OCI-LY7 (cell line): ENCODE measurements around the gene DIPK1B. TPM values are rescaled to one million over a fixed set of nuclear protein-coding genes. Genes with fewer than 3 reads are reported as not detected.

ENCODE experiments used
- BruUV-seq: library from RNA; stranded (reverse); fragments of 400-500 nt; replicated peaks from 2 replicates; lab custom pipeline; 2021; lab: Mats Ljungman, UMichigan
- CTCF ChIA-PET: fragments of 300-600 bp; sonication (Branson Sonifier 250); formaldehyde crosslinking; loops from one replicate; lab custom pipeline; 2022; ENCODE audit warnings: antibody characterized with exemption; ENCODE audit not compliant: unreplicated experiment; lab: Charles Lee
- POLR2A ChIA-PET: fragments of 300-600 bp; sonication (Branson Sonifier 250); formaldehyde crosslinking; loops from one replicate; lab custom pipeline; 2022; ENCODE audit warnings: antibody characterized with exemption; lab: Charles Lee
- DNase-seq: peaks from one replicate; pipeline ENCODE4 v3.0.0-alpha.2; 2015; ENCODE audit warnings: low spot score
- H2AFZ ChIP-seq: fragments of 200-600 bp; sonication (generic), shearing (Covaris generic); 2 replicates; pipeline ENCODE4 v1.6.1; 2014; ENCODE audit warnings: mild to moderate bottlenecking, antibody characterized with exemption, low read length, moderate library complexity
- H3K27ac ChIP-seq: fragments of 200-600 bp; sonication (generic); 2 replicates; pipeline ENCODE4 v1.5.1; 2014; ENCODE audit warnings: mixed run types, low read depth, mild to moderate bottlenecking, moderate library complexity, low read length, inconsistent platforms; ENCODE audit not compliant: poor library complexity, severe bottlenecking
- H3K36me3 ChIP-seq: fragments of 200-600 bp; sonication (generic); 2 replicates; pipeline ENCODE4 v1.6.1; 2014; ENCODE audit warnings: mild to moderate bottlenecking, antibody characterized with exemption, low read length, moderate library complexity, mixed read lengths; ENCODE audit not compliant: insufficient read depth
- H3K4me1 ChIP-seq: fragments of 200-600 bp; sonication (generic); 2 replicates; pipeline ENCODE4 v1.5.1; 2014; ENCODE audit warnings: mild to moderate bottlenecking, low read length; ENCODE audit not compliant: insufficient read depth, poor library complexity, severe bottlenecking
- H3K4me2 ChIP-seq: fragments of 200-600 bp; sonication (generic); 2 replicates; pipeline ENCODE4 v1.6.1; 2014; ENCODE audit warnings: mild to moderate bottlenecking, low read length
- H3K4me3 ChIP-seq: fragments of 200-600 bp; sonication (generic); 2 replicates; pipeline ENCODE4 v1.5.1; 2014; ENCODE audit warnings: mild to moderate bottlenecking, low read depth, low read length; ENCODE audit not compliant: poor library complexity, severe bottlenecking
- H3K79me2 ChIP-seq: fragments of 200-600 bp; sonication (generic); 2 replicates; pipeline ENCODE4 v1.6.1; 2016; ENCODE audit warnings: low read depth, mild to moderate bottlenecking, low read length, moderate library complexity, mixed read lengths; ENCODE audit not compliant: insufficient read depth
- H3K9me2 ChIP-seq: fragments of 200-600 bp; sonication (generic); 2 replicates; pipeline ENCODE4 v1.6.1; 2016; ENCODE audit warnings: mild to moderate bottlenecking, low read length, mixed read lengths; ENCODE audit not compliant: insufficient read depth
- H3K9me3 ChIP-seq: fragments of 200-600 bp; sonication (generic); 2 replicates; pipeline ENCODE4 v1.6.1; 2014; ENCODE audit warnings: mild to moderate bottlenecking, mixed run types, low read length, mixed read lengths
- H4K20me1 ChIP-seq: fragments of 200-600 bp; sonication (generic); 2 replicates; pipeline ENCODE4 v1.6.1; 2014; ENCODE audit warnings: mild to moderate bottlenecking, antibody characterized with exemption, low read length, moderate library complexity, mixed read lengths; ENCODE audit not compliant: insufficient read depth
- EZH2phosphoT487 ChIP-seq: fragments of 200-600 bp; sonication (generic); IDR thresholded peaks from 2 replicates; pipeline ENCODE4 v1.6.1; 2018; ENCODE audit warnings: low read depth, borderline replicate concordance, mild to moderate bottlenecking, mixed run types, antibody characterized with exemption, low read length, moderate library complexity, mixed read lengths
- intact Hi-C: fragments of 100-400 bp; cut with micrococcal nuclease; formaldehyde crosslinking; loops from one replicate; pipeline ENCODE4 v1.10.0; 2022; ENCODE audit not compliant: unreplicated experiment
- total RNA-seq, 2 experiments: library from RNA; depleted of rRNA in 1 of 2; stranded (reverse); fragments of >200 nt in 1 of 2; shearing (Covaris generic) in 1 of 2; gene quantifications; 2 replicates each; pipeline ENCODE4 v1.2.3, GENCODE V29; 2014 to 2022
- TF ChIP-seq, protein P1 (sequence below): fragments of 200-600 bp; sonication (generic); conservative IDR thresholded peaks from 2 replicates; pipeline ENCODE4 v1.5.1; 2014; ENCODE audit warnings: mild to moderate bottlenecking, antibody characterized with exemption, low read length, moderate library complexity, mixed read lengths

Gene DIPK1B
- total RNA-seq, 2 experiments from 2014 or later, result 0.30 to 13.3 TPM

DNA sequence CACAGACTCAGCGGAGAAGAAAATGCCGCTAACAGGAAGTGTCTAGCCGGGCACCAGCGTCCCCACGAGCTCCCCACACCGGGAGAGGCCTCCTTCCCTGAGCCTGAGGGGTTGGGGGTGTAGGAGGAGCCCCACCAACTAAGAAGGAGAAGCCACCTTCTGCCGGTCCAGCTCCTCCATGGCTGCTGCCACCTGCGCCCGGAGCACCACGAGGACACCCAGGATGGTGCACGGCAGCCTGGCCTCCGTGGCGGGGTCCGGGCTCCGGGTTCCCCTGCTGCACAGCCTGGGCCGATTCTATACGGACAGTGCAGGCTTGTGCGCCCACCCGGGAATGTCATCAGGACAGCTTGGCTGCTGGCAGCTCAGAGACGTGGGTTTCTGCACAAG, 45.4 kb downstream of the DIPK1B start:
- no peaks in the 10 kb centered on the region for H3K79me2 ChIP-seq
- BruUV-seq, result no TSS peak
- no peak overlapping the region for H2AFZ ChIP-seq
- no peak overlapping the region for H3K4me3 ChIP-seq
- H3K4me1 ChIP-seq, result no peaks in the 10 kb centered on the region
- H3K27ac ChIP-seq, result no peak overlapping the region
- no peaks in the 10 kb centered on the region for H3K36me3 ChIP-seq
- peaks cover under 1% of the 10 kb centered on the region; the same call in 1 of the 2 replicates for H3K9me3 ChIP-seq
- no peaks in the 10 kb centered on the region for H3K9me2 ChIP-seq
- intact Hi-C loops, result no loop called here
- no peaks in the 10 kb centered on the region for H4K20me1 ChIP-seq
- H3K4me2 ChIP-seq, result no peak overlapping the region
- ChIA-PET CTCF (interaction anchor here (0.6 to 0.7 kb wide), 2 partner anchors 34 to 605 kb away, joined by 3 read pairs; no protein-coding TSS in a partner anchor), POLR2A (no interaction called here)
- TF ChIP-seq EZH2phosphoT487, result no peak
- no peak for DNase-seq

DNA sequence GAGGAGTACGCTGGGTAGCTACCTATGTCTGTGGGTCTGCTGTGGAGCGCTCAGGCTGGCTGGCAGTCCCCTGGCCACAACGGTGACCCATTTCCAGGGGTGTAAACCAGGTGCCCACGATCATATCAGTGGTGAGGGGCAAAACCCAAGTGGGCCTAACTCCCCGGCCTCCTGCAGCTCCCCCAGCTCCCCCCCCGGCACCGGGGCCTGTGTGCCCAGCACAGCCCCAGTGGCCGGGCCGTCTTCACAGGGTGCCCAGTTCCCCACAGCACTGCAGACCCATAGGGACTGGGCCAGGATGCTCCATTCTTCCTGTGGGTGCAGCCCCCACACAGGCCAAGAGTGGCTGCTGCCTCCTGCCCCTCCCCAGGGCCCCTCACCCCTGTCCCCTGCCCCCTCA, 46.6 kb downstream of the DIPK1B start:
- POLR2A ChIA-PET, result no interaction called here

DNA sequence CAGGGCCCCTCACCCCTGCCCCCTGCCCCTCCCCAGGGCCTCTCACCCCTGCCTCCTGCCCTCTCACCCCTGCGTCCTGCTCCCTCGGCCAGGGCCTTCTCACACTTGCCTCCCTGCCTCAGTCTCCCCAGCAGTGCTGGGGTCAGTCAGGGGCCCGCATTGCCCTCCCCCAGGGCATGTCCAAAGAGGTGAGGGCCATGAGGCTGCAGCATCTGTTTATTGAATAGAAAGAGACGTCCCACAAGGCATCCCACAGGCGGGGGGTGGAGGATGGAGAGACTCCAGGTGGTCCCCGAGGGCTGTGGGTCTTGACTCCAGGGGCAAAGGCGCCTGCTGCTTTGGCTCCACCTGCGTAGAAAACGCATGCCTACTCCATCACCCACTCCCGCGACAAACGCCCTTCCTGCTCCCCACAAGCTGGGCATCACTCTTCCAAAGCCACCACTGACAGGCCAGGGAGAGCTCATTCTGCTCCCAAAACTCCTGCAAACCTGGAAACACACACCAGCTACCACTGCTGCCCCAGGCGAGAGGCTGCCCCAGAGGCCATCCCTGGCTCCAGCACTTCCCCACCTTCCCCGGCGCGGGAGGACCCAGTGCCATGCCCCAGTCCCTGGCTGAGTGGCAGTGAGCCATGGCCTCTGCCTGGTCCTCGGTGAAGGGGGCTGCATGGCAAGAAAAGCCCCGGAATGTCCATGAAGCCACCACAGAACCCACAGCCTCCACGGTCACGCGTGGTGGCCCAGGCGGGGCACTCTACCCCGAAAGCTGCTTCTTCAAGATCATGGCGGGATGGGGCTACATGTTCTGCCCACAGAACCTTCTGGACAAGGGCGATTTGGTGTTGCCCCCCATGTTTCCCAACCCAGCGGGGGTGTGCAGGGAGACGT, 47.3 kb downstream of the DIPK1B start:
- no peak overlapping the region for H2AFZ ChIP-seq
- no peaks in the 10 kb centered on the region for H3K9me3 ChIP-seq
- H3K36me3 ChIP-seq, result no peaks in the 10 kb centered on the region
- H3K79me2 ChIP-seq, result no peaks in the 10 kb centered on the region
- TF ChIP-seq, protein P1, sequence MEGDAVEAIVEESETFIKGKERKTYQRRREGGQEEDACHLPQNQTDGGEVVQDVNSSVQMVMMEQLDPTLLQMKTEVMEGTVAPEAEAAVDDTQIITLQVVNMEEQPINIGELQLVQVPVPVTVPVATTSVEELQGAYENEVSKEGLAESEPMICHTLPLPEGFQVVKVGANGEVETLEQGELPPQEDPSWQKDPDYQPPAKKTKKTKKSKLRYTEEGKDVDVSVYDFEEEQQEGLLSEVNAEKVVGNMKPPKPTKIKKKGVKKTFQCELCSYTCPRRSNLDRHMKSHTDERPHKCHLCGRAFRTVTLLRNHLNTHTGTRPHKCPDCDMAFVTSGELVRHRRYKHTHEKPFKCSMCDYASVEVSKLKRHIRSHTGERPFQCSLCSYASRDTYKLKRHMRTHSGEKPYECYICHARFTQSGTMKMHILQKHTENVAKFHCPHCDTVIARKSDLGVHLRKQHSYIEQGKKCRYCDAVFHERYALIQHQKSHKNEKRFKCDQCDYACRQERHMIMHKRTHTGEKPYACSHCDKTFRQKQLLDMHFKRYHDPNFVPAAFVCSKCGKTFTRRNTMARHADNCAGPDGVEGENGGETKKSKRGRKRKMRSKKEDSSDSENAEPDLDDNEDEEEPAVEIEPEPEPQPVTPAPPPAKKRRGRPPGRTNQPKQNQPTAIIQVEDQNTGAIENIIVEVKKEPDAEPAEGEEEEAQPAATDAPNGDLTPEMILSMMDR, result no peak
- TF ChIP-seq EZH2phosphoT487, result no peak
- ChIA-PET CTCF (no interaction called here), POLR2A (no interaction called here)
- H3K9me2 ChIP-seq, result no peaks in the 10 kb centered on the region
- no peaks in the 10 kb centered on the region for H3K4me1 ChIP-seq
- no peak for DNase-seq
- H3K4me3 ChIP-seq, result no peak overlapping the region
- H4K20me1 ChIP-seq, result no peaks in the 10 kb centered on the region
- H3K27ac ChIP-seq, result no peak overlapping the region
- intact Hi-C loops, result no loop called here
- H3K4me2 ChIP-seq, result no peak overlapping the region
- BruUV-seq, result no TSS peak

More for the DNA sequence above, 46.6 kb downstream of the DIPK1B start:
- no peak overlapping the region for H3K27ac ChIP-seq
- no peak overlapping the region for H2AFZ ChIP-seq
- H3K4me2 ChIP-seq, result no peak overlapping the region
- H3K4me1 ChIP-seq, result no peaks in the 10 kb centered on the region
- H3K9me2 ChIP-seq, result no peaks in the 10 kb centered on the region
- H3K9me3 ChIP-seq, result no peaks in the 10 kb centered on the region
- no TSS peak for BruUV-seq
- no peaks in the 10 kb centered on the region for H3K36me3 ChIP-seq
- TF ChIP-seq EZH2phosphoT487, result no peak
- TF ChIP-seq, protein P1, result no peak
- CTCF ChIA-PET, result no interaction called here
- no peak overlapping the region for H3K4me3 ChIP-seq
- no peak for DNase-seq
- no peaks in the 10 kb centered on the region for H4K20me1 ChIP-seq
- intact Hi-C loops, result no loop called here
- H3K79me2 ChIP-seq, result no peaks in the 10 kb centered on the region
